Naive thymus-derived CD4-positive, alpha-beta T cell (primary cell): ENCODE measurements around the gene AKAP6. TPM values are rescaled to one million over a fixed set of nuclear protein-coding genes. Genes with fewer than 3 reads are reported as not detected.

Experiments used
- ATAC-seq: fragments of 150-1000 bp; cut with Tn5 transposase; 2 replicates; pipeline ENCODE4 v1.10.0; 2021; ENCODE audit warnings: mild to moderate bottlenecking, moderate library complexity
- CTCF ChIA-PET: fragments of 350-600 bp; sonication (Branson Sonifier 250); formaldehyde crosslinking; loops from one replicate; lab custom pipeline; 2021; ENCODE audit warnings: antibody characterized with exemption; lab: Charles Lee
- POLR2A ChIA-PET: fragments of 350-600 bp; sonication (Branson Sonifier 250); formaldehyde crosslinking; loops from one replicate; lab custom pipeline; 2021; ENCODE audit warnings: antibody characterized with exemption, inconsistent platforms; lab: Charles Lee
- DNase-seq, 9 donors: peaks; one replicate each; pipeline versions ENCODE4 v3.0.0 to v3.0.0-alpha.2; 2020 to 2022; ENCODE audit warnings: mixed read lengths in 1 of 9
- H3K27ac ChIP-seq: one replicate; pipeline ENCODE4 v1.7.0; 2013; ENCODE audit warnings: mild to moderate bottlenecking, low read depth, low read length, moderate library complexity
- H3K27me3 ChIP-seq, 2 donors: one replicate each; pipeline ENCODE4 v1.7.0; 2013; ENCODE audit warnings: low read length in 2 of 2, mild to moderate bottlenecking in 2 of 2, moderate library complexity in 2 of 2; ENCODE audit not compliant: control insufficient read depth in 2 of 2, insufficient read depth in 2 of 2
- H3K36me3 ChIP-seq, 3 experiments: 1 replicate in 2 of 3; 2 replicates in 1 of 3; pipeline ENCODE4 v1.7.0; 2013; ENCODE audit warnings: low read length in 3 of 3, mild to moderate bottlenecking in 3 of 3, moderate library complexity in 1 of 3; ENCODE audit not compliant: insufficient read depth in 3 of 3, control insufficient read depth in 2 of 3
- H3K4me1 ChIP-seq, 2 donors: one replicate each; pipeline ENCODE4 v1.7.0; 2013; ENCODE audit warnings: low read length in 2 of 2, mild to moderate bottlenecking in 2 of 2, moderate library complexity in 1 of 2; ENCODE audit not compliant: control insufficient read depth in 2 of 2, insufficient read depth in 2 of 2
- H3K4me3 ChIP-seq: 2 replicates; pipeline ENCODE4 v1.7.0; 2013; ENCODE audit warnings: mild to moderate bottlenecking, low read length
- H3K9me3 ChIP-seq, 3 experiments: 1 replicate in 2 of 3; 2 replicates in 1 of 3; pipeline ENCODE4 v1.7.0; 2013; ENCODE audit warnings: low read length in 3 of 3; ENCODE audit not compliant: control insufficient read depth in 2 of 3
- H3K27ac Mint-ChIP-seq, 9 donors: one replicate each; pipeline ENCODE4 v1.8.0; 2020 to 2022; ENCODE audit warnings: mixed read lengths in 9 of 9, mild to moderate bottlenecking in 8 of 9, moderate library complexity in 5 of 9, inconsistent platforms in 2 of 9
- H3K27me3 Mint-ChIP-seq, 5 donors: one replicate each; pipeline ENCODE4 v1.8.0; 2021 to 2022; ENCODE audit warnings: mixed read lengths in 5 of 5, mild to moderate bottlenecking in 1 of 5
- H3K36me3 Mint-ChIP-seq, 5 donors: one replicate each; pipeline ENCODE4 v1.8.0; 2020 to 2022; ENCODE audit warnings: mixed read lengths in 5 of 5, mild to moderate bottlenecking in 3 of 5, inconsistent platforms in 1 of 5
- H3K4me1 Mint-ChIP-seq, 7 donors: one replicate each; pipeline ENCODE4 v1.8.0; 2020 to 2022; ENCODE audit warnings: mixed read lengths in 7 of 7, mild to moderate bottlenecking in 3 of 7, inconsistent platforms in 1 of 7
- H3K4me3 Mint-ChIP-seq, 10 donors: one replicate each; pipeline ENCODE4 v1.8.0; 2020 to 2022; ENCODE audit warnings: mild to moderate bottlenecking in 10 of 10, mixed read lengths in 10 of 10, moderate library complexity in 6 of 10, inconsistent platforms in 2 of 10
- H3K9me3 Mint-ChIP-seq, 11 donors: one replicate each; pipeline ENCODE4 v1.8.0; 2020 to 2022; ENCODE audit warnings: mixed read lengths in 11 of 11, mild to moderate bottlenecking in 4 of 11, inconsistent platforms in 1 of 11, moderate library complexity in 1 of 11
- intact Hi-C, 2 donors: fragments of 100-400 bp; cut with micrococcal nuclease; formaldehyde crosslinking; loops; one replicate each; pipeline ENCODE4 v1.15.1; 2023
- polyA plus RNA-seq, 2 donors: library from polyadenylated mRNA; unstranded; fragments of 300-500 nt; fragmentation: Illumina TruSeq; gene quantifications; one replicate each; pipeline ENCODE4 v1.2.3, GENCODE V29; 2021
- total RNA-seq, 6 experiments: library from RNA in 5 of 6; stranded (reverse) in 5 of 6; gene quantifications; 1 replicate in 5 of 6; 2 replicates in 1 of 6; pipeline ENCODE4 v1.2.3 and lab custom pipeline; 2021 to 2026

Gene AKAP6
- total and polyA plus RNA-seq, 7 experiments from 2014 or later, result 0.29 to 7.9 (median 4.1) TPM

- no peaks in the 10 kb centered on the region for H3K36me3 Mint-ChIP-seq
- no peaks in the 10 kb centered on the region for H3K27me3 ChIP-seq
- H3K9me3 ChIP-seq, result no peaks in the 10 kb centered on the region
- no peaks in the 10 kb centered on the region for H3K4me1 Mint-ChIP-seq
- no peaks in the 10 kb centered on the region for H3K4me1 ChIP-seq
- no peak overlapping the region for H3K27ac Mint-ChIP-seq
- ATAC-seq (no peak), DNase-seq (no peak)
- H3K27me3 Mint-ChIP-seq, result peaks cover 0 to 3% (median 0%) of the 10 kb centered on the region in 5 donors
- H3K9me3 Mint-ChIP-seq, result no peaks in the 10 kb centered on the region
- no peak overlapping the region for H3K27ac ChIP-seq
- H3K4me3 Mint-ChIP-seq, result no peak overlapping the region
- POLR2A ChIA-PET, result no interaction called here
- intact Hi-C loops, result no loop called here
- H3K4me3 ChIP-seq, result no peak overlapping the region
- CTCF ChIA-PET, result no interaction called here
- no peaks in the 10 kb centered on the region for H3K36me3 ChIP-seq
These were observed 333.1 kb downstream of the AKAP6 start for GRCh38 chr14:32662211-32662610.

- H3K4me1 Mint-ChIP-seq, result peaks cover 0 to 2% (median 0%) of the 10 kb centered on the region in 7 donors
- Histone ChIP-seq H3K27ac (no peak overlapping the region), H3K4me3 (no peak overlapping the region), H3K27me3 (no peaks in the 10 kb centered on the region), H3K36me3 (no peaks in the 10 kb centered on the region), H3K9me3 (no peaks in the 10 kb centered on the region), H3K4me1 (no peaks in the 10 kb centered on the region)
- H3K27ac Mint-ChIP-seq, result no peak overlapping the region
- peaks cover 0 to 4% (median 0%) of the 10 kb centered on the region in 5 donors for H3K27me3 Mint-ChIP-seq
- H3K9me3 Mint-ChIP-seq, result peaks cover 0 to 12% (median 5%) of the 10 kb centered on the region in 11 donors
- POLR2A ChIA-PET, result no interaction called here
- intact Hi-C loops, result no loop called here
- CTCF ChIA-PET, result no interaction called here
- ATAC-seq (no peak), DNase-seq (no peak)
- no peak overlapping the region for H3K4me3 Mint-ChIP-seq
- peaks cover 0 to 2% (median 0%) of the 10 kb centered on the region in 5 donors for H3K36me3 Mint-ChIP-seq
These were observed 337.2 kb downstream of the AKAP6 start for GRCh38 chr14:32666308-32666707.

GRCh38 chr14:32667287-32667686 is 338.2 kb downstream of the AKAP6 start:
- H3K27me3 ChIP-seq, result no peaks in the 10 kb centered on the region
- Mint-ChIP-seq H3K27me3 (peaks cover 0 to 4% (median 0%) of the 10 kb centered on the region in 5 donors), H3K27ac (no peak overlapping the region), H3K4me3 (no peak overlapping the region), H3K36me3 (peaks cover 0 to 5% (median 0%) of the 10 kb centered on the region in 5 donors), H3K9me3 (peaks cover 0 to 18% (median 7%) of the 10 kb centered on the region in 11 donors), H3K4me1 (peaks cover 0 to 2% (median 0%) of the 10 kb centered on the region in 7 donors)
- no peaks in the 10 kb centered on the region for H3K36me3 ChIP-seq
- CTCF ChIA-PET, result no interaction called here
- H3K27ac ChIP-seq, result no peak overlapping the region
- POLR2A ChIA-PET, result no interaction called here
- no peak overlapping the region for H3K4me3 ChIP-seq
- DNase-seq (no peak), ATAC-seq (no peak)
- no peaks in the 10 kb centered on the region for H3K9me3 ChIP-seq
- intact Hi-C loops, result no loop called here
- H3K4me1 ChIP-seq, result no peaks in the 10 kb centered on the region

- intact Hi-C loops, result no loop called here
- ChIA-PET POLR2A (no interaction called here), CTCF (no interaction called here)
- no peak overlapping the region for H3K4me3 Mint-ChIP-seq
- no peak overlapping the region for H3K4me3 ChIP-seq
- H3K27ac ChIP-seq, result no peak overlapping the region
- no peak overlapping the region for H3K27ac Mint-ChIP-seq
- H3K9me3 Mint-ChIP-seq, result peaks cover 0 to 18% (median 7%) of the 10 kb centered on the region in 11 donors
- peaks cover 0 to 2% (median 0%) of the 10 kb centered on the region in 7 donors for H3K4me1 Mint-ChIP-seq
- H3K27me3 Mint-ChIP-seq, result peaks cover 0 to 4% (median 0%) of the 10 kb centered on the region in 5 donors
- ATAC-seq (no peak), DNase-seq (no peak)
- H3K9me3 ChIP-seq, result no peaks in the 10 kb centered on the region
- no peaks in the 10 kb centered on the region for H3K27me3 ChIP-seq
- H3K36me3 ChIP-seq, result no peaks in the 10 kb centered on the region
- no peaks in the 10 kb centered on the region for H3K4me1 ChIP-seq
- H3K36me3 Mint-ChIP-seq, result peaks cover 0 to 5% (median 0%) of the 10 kb centered on the region in 5 donors
These were observed 338.7 kb downstream of the AKAP6 start for GRCh38 chr14:32667791-32668190.

GRCh38 chr14:32669391-32669790 is 340.3 kb downstream of the AKAP6 start:
- POLR2A ChIA-PET, result no interaction called here
- CTCF ChIA-PET, result no interaction called here
- Histone ChIP-seq H3K9me3 (no peaks in the 10 kb centered on the region), H3K27ac (no peak overlapping the region), H3K27me3 (no peaks in the 10 kb centered on the region), H3K36me3 (no peaks in the 10 kb centered on the region), H3K4me1 (no peaks in the 10 kb centered on the region), H3K4me3 (no peak overlapping the region)
- DNase-seq (no peak), ATAC-seq (no peak)
- Mint-ChIP-seq H3K9me3 (peaks cover 0 to 18% (median 7%) of the 10 kb centered on the region in 11 donors), H3K27me3 (peaks cover 0 to 4% (median 0%) of the 10 kb centered on the region in 5 donors), H3K4me1 (peaks cover 0 to 3% (median 0%) of the 10 kb centered on the region in 7 donors), H3K27ac (no peak overlapping the region), H3K4me3 (no peak overlapping the region), H3K36me3 (peaks cover 0 to 5% (median 0%) of the 10 kb centered on the region in 5 donors)
- intact Hi-C loops, result no loop called here

- no peak for DNase-seq
- Mint-ChIP-seq H3K4me3 (no peak overlapping the region), H3K4me1 (peaks cover 0 to 3% (median 0%) of the 10 kb centered on the region in 7 donors), H3K36me3 (peaks cover 0 to 5% (median 0%) of the 10 kb centered on the region in 5 donors), H3K9me3 (peaks cover 0 to 12% (median 7%) of the 10 kb centered on the region in 11 donors), H3K27me3 (no peaks in the 10 kb centered on the region), H3K27ac (no peak overlapping the region)
- Histone ChIP-seq H3K4me3 (no peak overlapping the region), H3K9me3 (no peaks in the 10 kb centered on the region), H3K4me1 (no peaks in the 10 kb centered on the region), H3K27me3 (no peaks in the 10 kb centered on the region), H3K36me3 (no peaks in the 10 kb centered on the region), H3K27ac (no peak overlapping the region)
- ChIA-PET POLR2A (no interaction called here), CTCF (no interaction called here)
- intact Hi-C loops, result no loop called here
- ATAC-seq, result no peak
These were observed 346.3 kb downstream of the AKAP6 start for GRCh38 chr14:32675433-32675832.

GRCh38 chr14:32677129-32677780 is 348.2 kb downstream of the AKAP6 start:
- Mint-ChIP-seq H3K27ac (no peak overlapping the region), H3K27me3 (peaks cover 0 to 5% (median 0%) of the 10 kb centered on the region in 5 donors), H3K36me3 (no peaks in the 10 kb centered on the region), H3K4me3 (no peak overlapping the region), H3K9me3 (peaks cover 0 to 2% (median 0%) of the 10 kb centered on the region in 11 donors), H3K4me1 (peaks cover 0 to 2% (median 0%) of the 10 kb centered on the region in 7 donors)
- H3K9me3 ChIP-seq, result no peaks in the 10 kb centered on the region
- H3K36me3 ChIP-seq, result no peaks in the 10 kb centered on the region
- no peak overlapping the region for H3K4me3 ChIP-seq
- H3K4me1 ChIP-seq, result no peaks in the 10 kb centered on the region
- H3K27ac ChIP-seq, result no peak overlapping the region
- ChIA-PET CTCF (no interaction called here), POLR2A (no interaction called here)
- no peak for DNase-seq
- intact Hi-C loops, result no loop called here
- no peak for ATAC-seq
- H3K27me3 ChIP-seq, result no peaks in the 10 kb centered on the region
